H1 (cell line): Measurements from ENCODE around the gene RRN3. TPM values are rescaled to one million over a fixed set of nuclear protein-coding genes. Genes with fewer than 3 reads are reported as not detected.

Experiments used
- BACH1 ChIP-seq: IDR thresholded peaks from 2 replicates; pipeline ENCODE4 v1.6.1; 2012; ENCODE audit warnings: low read length, improper control_type of control experiment
- BCL11A ChIP-seq, 2 experiments: IDR thresholded peaks; one replicate each; pipeline ENCODE4 v1.6.1; 2011; ENCODE audit warnings: low read depth in 2 of 2, low read length in 2 of 2, mild to moderate bottlenecking in 2 of 2
- CBX5 ChIP-seq: fragments of 300-800, 300-1000 bp; sonication (generic); IDR thresholded peaks from 2 replicates; pipeline ENCODE4 v1.7.1; 2016; ENCODE audit warnings: antibody characterized with exemption, low read length, low read depth
- CHD1 ChIP-seq: IDR thresholded peaks from 2 replicates; pipeline ENCODE4 v1.6.1; 2012; ENCODE audit warnings: low read depth, low read length, improper control_type of control experiment
- CHD2 ChIP-seq: IDR thresholded peaks from 2 replicates; pipeline ENCODE4 v1.6.1; 2012; ENCODE audit warnings: low read length, improper control_type of control experiment
- CREB1 ChIP-seq: IDR thresholded peaks from 2 replicates; pipeline ENCODE4 v1.6.1; 2012; ENCODE audit warnings: inconsistent platforms
- CTBP2 ChIP-seq: IDR thresholded peaks from 2 replicates; pipeline ENCODE4 v1.7.0; 2011; ENCODE audit warnings: borderline replicate concordance, mild to moderate bottlenecking, moderate library complexity, mixed read lengths, low read length; ENCODE audit not compliant: insufficient read depth, insufficient read length
- EZH2 ChIP-seq: fragments of 200-600 bp; sonication (generic); IDR thresholded peaks from 2 replicates; pipeline ENCODE4 v1.7.1; 2012; ENCODE audit warnings: low read depth, mild to moderate bottlenecking, moderate library complexity, low read length, inconsistent platforms; ENCODE audit not compliant: severe bottlenecking
- FOSL1 ChIP-seq: IDR thresholded peaks from 2 replicates; pipeline ENCODE4 v1.6.1; 2011; ENCODE audit warnings: mild to moderate bottlenecking, low read depth, low read length, moderate library complexity; ENCODE audit not compliant: insufficient read depth
- GABPA ChIP-seq: IDR thresholded peaks from 2 replicates; pipeline ENCODE4 v1.6.1; 2011; ENCODE audit warnings: mild to moderate bottlenecking, low read length, moderate library complexity, borderline replicate concordance; ENCODE audit not compliant: insufficient read depth
- JUN ChIP-seq: IDR thresholded peaks from 2 replicates; pipeline ENCODE4 v1.6.1; 2011; ENCODE audit warnings: low read depth, mild to moderate bottlenecking, improper control_type of control experiment, low read length
- JUND ChIP-seq: IDR thresholded peaks from 2 replicates; pipeline ENCODE4 v1.6.1; 2011; ENCODE audit warnings: mild to moderate bottlenecking, improper control_type of control experiment, low read length
- NANOG ChIP-seq: IDR thresholded peaks from 2 replicates; pipeline ENCODE4 v1.6.1; 2011; ENCODE audit warnings: low read length, low read depth, mild to moderate bottlenecking, inconsistent platforms; ENCODE audit not compliant: insufficient read depth, poor library complexity, severe bottlenecking
- NRF1 ChIP-seq: IDR thresholded peaks from 2 replicates; pipeline ENCODE4 v1.6.1; 2011; ENCODE audit warnings: mild to moderate bottlenecking, low read depth, low read length, improper control_type of control experiment
- POLR2A ChIP-seq, 2 experiments: IDR thresholded peaks; 1 replicate in 1 of 2; 2 replicates in 1 of 2; pipeline ENCODE4 v1.6.1; 2011; ENCODE audit warnings: low read depth in 2 of 2, low read length in 2 of 2, mild to moderate bottlenecking in 2 of 2; ENCODE audit errors: control extremely low read depth in 1 of 2
- SAP30 ChIP-seq: fragments of 300-600 bp; sonication (generic); IDR thresholded peaks from 2 replicates; pipeline ENCODE4 v1.7.1; 2012; ENCODE audit warnings: low read length, moderate library complexity, mild to moderate bottlenecking, inconsistent platforms; ENCODE audit not compliant: insufficient read depth, insufficient replicate concordance
- SP1 ChIP-seq: IDR thresholded peaks from 2 replicates; pipeline ENCODE4 v1.6.1; 2011; ENCODE audit warnings: low read depth, low read length
- SUZ12 ChIP-seq: fragments of 200-600 bp; sonication (generic); IDR thresholded peaks from 2 replicates; pipeline ENCODE4 v1.6.1; 2012; ENCODE audit warnings: mild to moderate bottlenecking, inconsistent platforms, low read length, moderate library complexity, mixed read lengths
- TCF12 ChIP-seq: IDR thresholded peaks from 2 replicates; pipeline ENCODE4 v1.6.1; 2011; ENCODE audit warnings: low read depth, mild to moderate bottlenecking, low read length
- polyA plus RNA-seq, 7 experiments: library from polyadenylated mRNA; depleted of rRNA in 3 of 7; stranded (reverse) in 5 of 7; unstranded in 2 of 7; fragments of >200 nt in 5 of 7; fragments of 200-250 nt in 2 of 7; gene quantifications; 1 replicate in 5 of 7; 2 replicates in 1 of 7; 4 replicates in 1 of 7; pipeline versions ENCODE4 v1.2.1 to v1.2.3, GENCODE V29; 2011 to 2013; ENCODE audit warnings: missing spikeins in 2 of 7, mixed read lengths in 2 of 7
- total RNA-seq: library from RNA; stranded (reverse); fragmentation: NEBNext Ultra II Directional; extraction: Animal tissue kit (Norgen Biotek cat#: 25700); gene quantifications from 2 replicates; pipeline ENCODE4 v1.2.1, GENCODE V29; 2021
- TF ChIP-seq, protein P1 (sequence below), 3 experiments: IDR thresholded peaks; 1 replicate in 2 of 3; 2 replicates in 1 of 3; pipeline versions ENCODE4 v1.5.1 to v1.6.1; 2011; ENCODE audit warnings: low read length in 3 of 3, mild to moderate bottlenecking in 3 of 3, inconsistent platforms in 2 of 3, low read depth in 1 of 3, moderate library complexity in 1 of 3; ENCODE audit not compliant: insufficient read depth in 1 of 3; ENCODE audit errors: control extremely low read depth in 1 of 3
- TF ChIP-seq, protein P2 (sequence below): IDR thresholded peaks from 2 replicates; pipeline ENCODE4 v1.6.1; 2011; ENCODE audit warnings: low read length, improper control_type of control experiment

The RRN3 gene
- total and polyA plus RNA-seq, 2 of the 8 experiments (the other 6 are each of a cell fraction or from before 2014, with no cell fraction given): 15.1 to 26.0 TPM

DNA sequence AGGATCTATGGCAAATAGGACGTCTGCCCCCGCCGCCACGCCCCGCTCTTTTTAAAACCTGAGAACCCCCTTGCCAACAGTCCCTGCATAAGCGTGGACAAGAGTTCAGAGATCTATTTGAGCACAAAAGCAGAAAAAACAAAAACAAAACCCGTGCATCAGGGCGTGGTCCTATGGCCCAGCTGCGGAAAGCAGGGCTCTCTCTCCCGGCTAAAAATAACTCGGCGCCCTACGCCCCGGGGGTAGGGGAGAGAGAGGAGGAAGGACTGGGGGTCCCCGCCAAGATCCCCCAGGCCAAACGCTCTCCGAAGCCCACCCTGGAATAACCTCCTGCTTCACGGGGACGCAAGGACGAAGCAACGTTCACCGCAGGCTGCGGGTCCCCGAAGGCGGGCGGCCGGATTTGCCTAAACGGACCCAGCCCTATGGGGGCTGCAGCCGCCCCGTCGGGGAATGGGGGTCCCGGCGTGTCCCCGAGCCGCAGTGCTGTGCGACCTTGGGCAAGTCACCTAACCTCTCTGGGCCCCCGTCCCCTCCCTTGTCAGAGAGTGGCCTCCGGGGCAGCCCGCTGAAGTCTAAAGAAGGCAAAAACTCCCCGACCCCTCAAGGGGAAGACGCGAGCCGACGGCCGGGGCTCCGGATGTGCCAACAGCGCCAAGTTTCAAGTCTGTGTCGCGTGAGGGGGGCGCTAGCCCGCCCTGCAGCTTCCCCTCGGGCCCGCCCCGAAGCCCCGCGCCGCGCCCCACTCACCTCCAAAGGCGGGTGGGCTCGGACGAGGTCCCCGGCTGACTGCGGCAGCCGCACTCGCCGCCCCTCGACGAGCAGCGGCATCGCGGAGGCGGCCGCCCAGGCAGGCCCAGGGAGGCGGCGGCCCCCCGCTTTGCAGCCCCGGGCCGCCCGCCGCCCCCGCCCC is 38.7 kb downstream of the RRN3 start (continued):
- TF ChIP-seq, protein P1, sequence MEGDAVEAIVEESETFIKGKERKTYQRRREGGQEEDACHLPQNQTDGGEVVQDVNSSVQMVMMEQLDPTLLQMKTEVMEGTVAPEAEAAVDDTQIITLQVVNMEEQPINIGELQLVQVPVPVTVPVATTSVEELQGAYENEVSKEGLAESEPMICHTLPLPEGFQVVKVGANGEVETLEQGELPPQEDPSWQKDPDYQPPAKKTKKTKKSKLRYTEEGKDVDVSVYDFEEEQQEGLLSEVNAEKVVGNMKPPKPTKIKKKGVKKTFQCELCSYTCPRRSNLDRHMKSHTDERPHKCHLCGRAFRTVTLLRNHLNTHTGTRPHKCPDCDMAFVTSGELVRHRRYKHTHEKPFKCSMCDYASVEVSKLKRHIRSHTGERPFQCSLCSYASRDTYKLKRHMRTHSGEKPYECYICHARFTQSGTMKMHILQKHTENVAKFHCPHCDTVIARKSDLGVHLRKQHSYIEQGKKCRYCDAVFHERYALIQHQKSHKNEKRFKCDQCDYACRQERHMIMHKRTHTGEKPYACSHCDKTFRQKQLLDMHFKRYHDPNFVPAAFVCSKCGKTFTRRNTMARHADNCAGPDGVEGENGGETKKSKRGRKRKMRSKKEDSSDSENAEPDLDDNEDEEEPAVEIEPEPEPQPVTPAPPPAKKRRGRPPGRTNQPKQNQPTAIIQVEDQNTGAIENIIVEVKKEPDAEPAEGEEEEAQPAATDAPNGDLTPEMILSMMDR (IDR thresholded peaks at IDR 0.05; ENCODE audit: control extremely low read depth in 1 of 3, insufficient read depth in 1 of 3, low read depth in 1 of 3, low read length in 3 of 3): 0 out of 4 replicates have a peak, but pooled peaks of 1 of the 3 experiments have one; percentile 3
- TF ChIP-seq GABPA (no peak), BACH1 (no peak), JUND (no peak), NANOG (no peak), BCL11A (IDR thresholded peaks at IDR 0.05; ENCODE audit: low read depth in 2 of 2, low read length in 2 of 2) (no peak), CREB1 (no peak), SAP30 (no peak), CHD2 (no peak), FOSL1 (no peak), SP1 (no peak), CHD1 (no peak), CBX5 (no peak), POLR2A (IDR thresholded peaks at IDR 0.05; ENCODE audit: control extremely low read depth in 1 of 2, low read depth in 2 of 2, low read length in 2 of 2) (no peak), TCF12 (no peak), CTBP2 (no peak), SUZ12 (no peak), NRF1 (no peak), EZH2 (no peak), JUN (no peak)
- TF ChIP-seq, protein P2, sequence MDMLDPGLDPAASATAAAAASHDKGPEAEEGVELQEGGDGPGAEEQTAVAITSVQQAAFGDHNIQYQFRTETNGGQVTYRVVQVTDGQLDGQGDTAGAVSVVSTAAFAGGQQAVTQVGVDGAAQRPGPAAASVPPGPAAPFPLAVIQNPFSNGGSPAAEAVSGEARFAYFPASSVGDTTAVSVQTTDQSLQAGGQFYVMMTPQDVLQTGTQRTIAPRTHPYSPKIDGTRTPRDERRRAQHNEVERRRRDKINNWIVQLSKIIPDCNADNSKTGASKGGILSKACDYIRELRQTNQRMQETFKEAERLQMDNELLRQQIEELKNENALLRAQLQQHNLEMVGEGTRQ: no peak
